HL-60 (cell line): Measurements from ENCODE around the gene C1S.

Source experiments
- DNase-seq, 2 experiments: peaks; one replicate each; pipeline ENCODE4 v3.0.0-alpha.2; 2010 to 2020; ENCODE audit warnings: low read depth in 1 of 2, low spot score in 1 of 2
- H3K27ac ChIP-seq: fragments of 250-450 bp; sonication (Bioruptor Pico); replicated peaks from 2 replicates; pipeline ENCODE4 v1.5.1; 2020; ENCODE audit warnings: mild to moderate bottlenecking, moderate library complexity
- H3K27me3 ChIP-seq: fragments of 250-450 bp; sonication (Bioruptor Pico); 2 replicates; pipeline ENCODE4 v1.5.1; 2021; ENCODE audit warnings: mild to moderate bottlenecking, moderate library complexity; ENCODE audit not compliant: insufficient read depth, poor library complexity, severe bottlenecking
- H3K4me3 ChIP-seq: replicated peaks from 2 replicates; pipeline ENCODE4 v1.5.1; 2011; ENCODE audit warnings: mild to moderate bottlenecking, control low read depth, low read length; ENCODE audit not compliant: insufficient read depth
- CTCF ChIP-seq: IDR thresholded peaks from one replicate; pipeline ENCODE4 v1.5.1; 2011; ENCODE audit warnings: low read length, control low read depth, inconsistent platforms; ENCODE audit not compliant: insufficient read depth
- GABPA ChIP-seq: IDR thresholded peaks from 2 replicates; pipeline ENCODE4 v1.6.1; 2012; ENCODE audit warnings: low read depth
- POLR2AphosphoS5 ChIP-seq: IDR thresholded peaks from 2 replicates; pipeline ENCODE4 v1.6.1; 2012; ENCODE audit warnings: low read depth
- REST ChIP-seq: IDR thresholded peaks from 2 replicates; pipeline ENCODE4 v1.6.1; 2012; ENCODE audit warnings: low read depth; ENCODE audit not compliant: insufficient replicate concordance
- SPI1 ChIP-seq: IDR thresholded peaks from 2 replicates; pipeline ENCODE4 v1.6.1; 2012; ENCODE audit warnings: low read depth, mild to moderate bottlenecking, borderline replicate concordance

The C1S gene

GRCh38 chr12:7114851-7115250 lies 54.3 kb downstream of the C1S start:
- DNase-seq, result no peak
- no peak overlapping the region for H3K4me3 ChIP-seq
- TF ChIP-seq SPI1 (no peak), CTCF (no peak), GABPA (no peak), POLR2AphosphoS5 (no peak), REST (no peak)
- H3K27ac ChIP-seq, result no peak overlapping the region
- no peaks in the 10 kb centered on the region for H3K27me3 ChIP-seq

GRCh38 chr12:7116196-7116595 lies 55.7 kb downstream of the C1S start:
- no peak for TF ChIP-seq REST
- no peak for TF ChIP-seq GABPA
- no peak for TF ChIP-seq POLR2AphosphoS5
- TF ChIP-seq CTCF, result no peak
- TF ChIP-seq SPI1, result no peak
- H3K4me3 ChIP-seq, result no peak overlapping the region
- DNase-seq, result no peak
- H3K27ac ChIP-seq, result no peak overlapping the region
- H3K27me3 ChIP-seq, result no peaks in the 10 kb centered on the region

- TF ChIP-seq REST, result no peak
- TF ChIP-seq SPI1, result no peak
- Histone ChIP-seq H3K27ac (no peak overlapping the region), H3K4me3 (no peak overlapping the region), H3K27me3 (no peaks in the 10 kb centered on the region)
- DNase-seq, result no peak
Observed at GRCh38 chr12:7116916-7117315, 56.4 kb downstream of the C1S start.

- Histone ChIP-seq H3K4me3 (no peak overlapping the region), H3K27me3 (no peaks in the 10 kb centered on the region), H3K27ac (no peak overlapping the region)
- TF ChIP-seq SPI1 (no peak), CTCF (no peak), GABPA (no peak), REST (no peak), POLR2AphosphoS5 (no peak)
- DNase-seq, result no peak
Observed at GRCh38 chr12:7117670-7118069, 57.2 kb downstream of the C1S start.
